ENCODE measurements around the gene ARHGAP45. TPM values are rescaled to one million over a fixed set of nuclear protein-coding genes. Genes with fewer than 3 reads are reported as not detected.

The ARHGAP45 gene
- total and polyA plus RNA-seq, 2 experiments from 2014 or later: 24.7 to 71.8 TPM

GRCh38 chr19:1038978-1039645 lies 27.9 kb upstream of the ARHGAP45 start:
- ATAC-seq (peak; percentile 0; the same call in 1 of the 3 replicates), DNase-seq (ENCODE audit: low spot score) (peak; percentile 52)
- peaks cover 16% of the 10 kb centered on the region; the same call in 1 of the 2 replicates for H3K36me3 ChIP-seq (ENCODE audit: insufficient read depth)
- H3F3A ChIP-seq (replicated peaks; ENCODE audit: low read depth): peaks cover 38% of the 10 kb centered on the region
- H3K79me2 ChIP-seq (replicated peaks; ENCODE audit: insufficient read depth): no peaks in the 10 kb centered on the region
- peaks cover 10% of the 10 kb centered on the region for H3K4me1 ChIP-seq (ENCODE audit: insufficient read depth)
- peak overlapping the region; percentile 91 for H3K4me3 ChIP-seq
- TF ChIP-seq POLR2AphosphoS5 (IDR thresholded peaks at IDR 0.05; ENCODE audit: low read depth) (peak; percentile 42; the same call in 1 of the 2 replicates), EZH2phosphoT487 (IDR thresholded peaks at IDR 0.05; ENCODE audit: unreplicated experiment) (no peak), ZNF331 (CRISPR knock-in tag; IDR thresholded peaks at IDR 0.05; ENCODE audit: low read depth) (no peak), REST (IDR thresholded peaks at IDR 0.05; ENCODE audit: unreplicated experiment) (no peak), STAT1 (IDR thresholded peaks at IDR 0.05; ENCODE audit: unreplicated experiment) (no peak)
- Mint-ChIP-seq H3K4me1 (peaks cover 15% of the 10 kb centered on the region), H3K27me3 (ENCODE audit: insufficient read depth, low read depth, poor library complexity) (peaks cover 39% of the 10 kb centered on the region), H3K9me3 (peaks cover 2% of the 10 kb centered on the region; the same call in 2 of the 3 replicates), H3K4me3 (peak overlapping the region; percentile 89), H3K27ac (peak overlapping the region; percentile 4; the same call in 1 of the 2 replicates), H3K36me3 (ENCODE audit: low read depth) (peaks cover 45% of the 10 kb centered on the region)
- no peak overlapping the region for H2AFZ ChIP-seq
- peak overlapping the region; percentile 88 for H3K27ac ChIP-seq (ENCODE audit: low read depth)
- peak overlapping the region; percentile 84 for H3K4me2 ChIP-seq
- H4K20me1 ChIP-seq (replicated peaks; ENCODE audit: insufficient read depth): peaks cover 4% of the 10 kb centered on the region; the same call in 1 of the 2 replicates
- no peaks in the 10 kb centered on the region for H3K27me3 ChIP-seq (ENCODE audit: insufficient read depth)
- no peaks in the 10 kb centered on the region for H3K9me2 ChIP-seq (ENCODE audit: insufficient read depth)

DNA sequence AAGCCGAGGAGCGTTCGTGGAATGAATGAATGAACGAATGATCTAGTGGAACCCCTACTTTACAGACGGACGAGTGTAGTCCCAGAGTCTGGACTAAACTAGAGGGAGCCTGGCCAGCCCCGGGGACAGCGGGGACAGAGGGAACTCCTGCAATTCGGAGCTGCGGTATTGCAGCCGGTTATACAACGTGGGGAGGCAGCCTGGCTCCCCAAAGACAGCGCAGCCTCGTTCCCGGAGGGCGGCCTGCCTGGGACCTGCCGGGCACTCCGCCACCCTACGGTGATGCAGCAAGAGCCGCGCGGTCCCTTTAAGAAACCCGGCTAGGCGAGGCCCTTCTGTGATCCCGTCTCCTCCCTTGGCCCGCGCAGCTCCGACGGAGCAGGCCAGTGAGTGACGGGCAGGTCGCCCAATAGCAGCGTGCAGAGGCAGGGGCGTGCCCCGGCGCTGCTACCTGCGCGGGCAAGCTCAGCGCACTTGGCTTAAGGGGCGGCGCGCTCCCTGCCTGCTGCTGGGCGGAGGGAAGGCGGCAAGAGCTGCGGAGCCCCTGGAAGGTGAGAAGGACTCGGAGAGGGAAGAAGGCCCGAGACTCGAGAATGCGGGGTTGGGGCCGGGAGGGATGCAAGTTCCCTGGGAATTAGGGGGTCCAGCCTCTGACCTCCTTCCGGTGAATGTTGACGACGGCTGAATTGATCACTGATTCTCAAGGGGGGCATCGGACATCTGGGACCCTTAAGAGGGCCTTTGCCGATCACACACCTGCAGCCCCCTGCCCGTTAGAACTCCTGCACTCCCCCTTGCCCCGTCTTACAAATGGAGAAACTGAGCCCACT lies 27.1 kb upstream of the ARHGAP45 start, which contains the start of gene ABCA7:
Gene ABCA7 (plus strand): TSS at position 462 of the 830 bp plus-strand sequence. CDS start 1,255 bp downstream, outside the sequence.
- peaks cover 2% of the 10 kb centered on the region; the same call in 2 of the 3 replicates for H3K9me3 Mint-ChIP-seq
- H3K4me3 Mint-ChIP-seq: peak within 1 kb of the TSS; percentile 89
- peaks cover 15% of the 10 kb centered on the region for H3K4me1 Mint-ChIP-seq
- Histone ChIP-seq H4K20me1 (replicated peaks; ENCODE audit: insufficient read depth) (peaks cover 4% of the 10 kb centered on the region; the same call in 1 of the 2 replicates), H3K27ac (ENCODE audit: low read depth) (peak within 1 kb of the TSS; percentile 88), H3K9me2 (ENCODE audit: insufficient read depth) (no peaks in the 10 kb centered on the region), H3K4me2 (peak within 1 kb of the TSS; percentile 95), H3F3A (replicated peaks; ENCODE audit: low read depth) (peaks cover 38% of the 10 kb centered on the region), H3K36me3 (ENCODE audit: insufficient read depth) (peaks cover 16% of the 10 kb centered on the region; the same call in 1 of the 2 replicates), H2AFZ (peak within 1 kb of the TSS; percentile 90; the same call in 1 of the 2 replicates), H3K27me3 (ENCODE audit: insufficient read depth) (no peaks in the 10 kb centered on the region), H3K79me2 (replicated peaks; ENCODE audit: insufficient read depth) (no peaks in the 10 kb centered on the region), H3K4me3 (peak within 1 kb of the TSS; percentile 91), H3K4me1 (ENCODE audit: insufficient read depth) (peaks cover 10% of the 10 kb centered on the region)
- no peak for TF ChIP-seq ZNF114 (CRISPR knock-in tag; IDR thresholded peaks at IDR 0.05)
- peak; percentile 82 for TF ChIP-seq CREB1 (CRISPR knock-in tag; IDR thresholded peaks at IDR 0.05; ENCODE audit: low read depth)
- peak; percentile 76 for TF ChIP-seq POLR2AphosphoS5 (IDR thresholded peaks at IDR 0.05; ENCODE audit: low read depth)
- ATAC-seq: peak; percentile 78
- DNase-seq (ENCODE audit: low spot score): peak; percentile 99
- peaks cover 39% of the 10 kb centered on the region for H3K27me3 Mint-ChIP-seq (ENCODE audit: insufficient read depth, low read depth, poor library complexity)
- peaks cover 45% of the 10 kb centered on the region for H3K36me3 Mint-ChIP-seq (ENCODE audit: low read depth)
- peak within 1 kb of the TSS; percentile 86 for H3K27ac Mint-ChIP-seq
